HCEC 1CT (cell line): ENCODE data around the gene GNPNAT1.

ENCODE experiments used
- DNase-seq: peaks from one replicate; pipeline ENCODE4 v3.0.0-alpha.2; 2017

GNPNAT1 gene

GRCh38 chr14:52791223-52792096, at the start of gene GNPNAT1:
Gene GNPNAT1, minus strand, starts transcription at chr14:52791607. Its CDS starts 6,957 bp downstream, at chr14:52784650.
- DNase-seq = peak; percentile 92

- peak; percentile 60 for DNase-seq
Measured at GRCh38 chr14:52840877-52841276, 49.5 kb upstream of the GNPNAT1 start.

- no peak for DNase-seq
Measured at GRCh38 chr14:52837451-52837850, 46.0 kb upstream of the GNPNAT1 start.

- no peak for DNase-seq
Measured at GRCh38 chr14:52836063-52836462, 44.7 kb upstream of the GNPNAT1 start.

- DNase-seq = peak; percentile 56
Measured at GRCh38 chr14:52835122-52835903, 43.9 kb upstream of the GNPNAT1 start.

GRCh38 chr14:52834440-52834842, 43.0 kb upstream of the GNPNAT1 start:
- peak; percentile 84 for DNase-seq

GRCh38 chr14:52833891-52834290, 42.5 kb upstream of the GNPNAT1 start:
- no peak for DNase-seq

- DNase-seq = no peak
Measured at GRCh38 chr14:52829527-52830185, 38.2 kb upstream of the GNPNAT1 start.

GRCh38 chr14:52827426-52827825, 36.0 kb upstream of the GNPNAT1 start:
- DNase-seq = no peak

- no peak for DNase-seq
Measured at GRCh38 chr14:52825085-52825484, 33.7 kb upstream of the GNPNAT1 start.

- no peak for DNase-seq
Measured at GRCh38 chr14:52824462-52824861, 33.1 kb upstream of the GNPNAT1 start.

GRCh38 chr14:52821805-52822250, 30.4 kb upstream of the GNPNAT1 start:
- no peak for DNase-seq

- DNase-seq = no peak
Measured at GRCh38 chr14:52808101-52808500, 16.7 kb upstream of the GNPNAT1 start.

GRCh38 chr14:52806115-52806514, 14.7 kb upstream of the GNPNAT1 start:
- no peak for DNase-seq

- peak; percentile 96 for DNase-seq
Measured at GRCh38 chr14:52802597-52802996, 11.2 kb upstream of the GNPNAT1 start.

GRCh38 chr14:52801014-52801712, 9.8 kb upstream of the GNPNAT1 start:
- peak; percentile 87 for DNase-seq

GRCh38 chr14:52798826-52799225, 7.4 kb upstream of the GNPNAT1 start:
- no peak for DNase-seq

- no peak for DNase-seq
Measured at GRCh38 chr14:52797653-52798052, 6.2 kb upstream of the GNPNAT1 start.

- no peak for DNase-seq
Measured at GRCh38 chr14:52793061-52793460, 1.7 kb upstream of the GNPNAT1 start.

- no peak for DNase-seq
Measured at GRCh38 chr14:52792097-52792415, 649 bp upstream of the GNPNAT1 start.

- no peak for DNase-seq
Measured at GRCh38 chr14:52790756-52791222, 618 bp downstream of the GNPNAT1 start.

GRCh38 chr14:52790011-52790755, 1.2 kb downstream of the GNPNAT1 start:
- DNase-seq = no peak
